Bone marrow (tissue), 2 donors: ENCODE measurements around the gene KAT5.
"Not testable (repeated sequence)": the region's sequence is repeated elsewhere in the genome, so short reads cannot be mapped to it uniquely, and the experiment has no call there.

ENCODE experiments used
- DNase-seq, 2 donors: peaks; one replicate each; lab custom pipeline; 2025; lab: John Stamatoyannopoulos, UW

The KAT5 gene

GRCh38 chr11:65744026-65744698 is 32.1 kb downstream of the KAT5 start:
- DNase-seq = peak in 1 of 2 donors; percentile 17

- no peak for DNase-seq
These were observed 32.6 kb downstream of the KAT5 start for GRCh38 chr11:65744699-65745042.

GRCh38 chr11:65745049-65745448 is 33.0 kb downstream of the KAT5 start:
- no peak for DNase-seq

- DNase-seq = not testable (repeated sequence)
These were observed 50.1 kb downstream of the KAT5 start for GRCh38 chr11:65762169-65762568.

GRCh38 chr11:65762816-65763215 is 50.8 kb downstream of the KAT5 start:
- not testable (repeated sequence) for DNase-seq

GRCh38 chr11:65764434-65764833 is 52.4 kb downstream of the KAT5 start:
- DNase-seq = no peak

GRCh38 chr11:65766535-65766934 is 54.5 kb downstream of the KAT5 start:
- DNase-seq = no peak

GRCh38 chr11:65767406-65767805 is 55.4 kb downstream of the KAT5 start:
- DNase-seq = no peak

GRCh38 chr11:65767806-65768205 is 55.8 kb downstream of the KAT5 start:
- DNase-seq = not testable (repeated sequence)
